ENCODE measurements around the gene SUMO4. TPM values are rescaled to one million over a fixed set of nuclear protein-coding genes. Genes with fewer than 3 reads are reported as not detected.

SUMO4 gene
- total and polyA plus RNA-seq, 2 donors (not counting 1 experiment from before 2014, with no cell fraction given): 2.1 TPM; not detected in 1

DNA sequence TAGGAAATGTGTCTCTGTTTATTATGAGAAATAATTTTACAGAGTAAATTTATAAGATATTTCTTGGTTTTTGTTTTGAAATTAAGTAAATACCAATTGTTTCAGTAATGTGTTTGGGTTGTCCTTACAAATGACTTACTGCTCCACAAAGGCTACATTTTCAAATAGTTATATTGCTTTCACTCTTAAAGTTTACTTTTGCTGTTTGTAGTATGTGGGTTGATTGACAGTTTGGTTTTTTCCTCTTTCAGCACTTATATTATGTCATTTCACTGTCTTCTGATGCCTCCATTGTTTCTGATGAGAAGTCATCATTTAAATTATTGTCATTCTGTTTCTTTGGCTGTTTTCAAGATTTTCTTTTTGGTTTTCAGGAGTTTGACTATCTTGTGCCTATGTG lies 34.9 kb upstream of the SUMO4 start:
- no peaks in the 10 kb centered on the region for H3K36me3 ChIP-seq (ENCODE audit: control insufficient read depth, insufficient read depth, low read length)
- H3K27ac ChIP-seq (ENCODE audit: insufficient read depth, low read length): no peak overlapping the region
- no peak overlapping the region for H3K4me3 ChIP-seq (replicated peaks in 1 of 4; ENCODE audit: control extremely low read depth in 1 of 4, insufficient read depth in 1 of 4, low read depth in 3 of 4, low read length in 4 of 4)
- H2AFZ ChIP-seq (ENCODE audit: low read length): no peak overlapping the region
- H3K9ac ChIP-seq (ENCODE audit: insufficient read depth, low read length): no peak overlapping the region
- no peaks in the 10 kb centered on the region for H3K4me1 ChIP-seq (ENCODE audit: control insufficient read depth, extremely low read depth, insufficient read depth, low read length)
- no peaks in the 10 kb centered on the region for H3K9me3 ChIP-seq (ENCODE audit: control insufficient read depth, insufficient read depth, low read depth, low read length)
- no peaks in the 10 kb centered on the region for H3K27me3 ChIP-seq (ENCODE audit: control insufficient read depth, insufficient read depth, low read length)
- no peak for TF ChIP-seq EZH2 (IDR thresholded peaks at IDR 0.05; ENCODE audit: low read length, missing control alignments)
- TF ChIP-seq, protein P1, sequence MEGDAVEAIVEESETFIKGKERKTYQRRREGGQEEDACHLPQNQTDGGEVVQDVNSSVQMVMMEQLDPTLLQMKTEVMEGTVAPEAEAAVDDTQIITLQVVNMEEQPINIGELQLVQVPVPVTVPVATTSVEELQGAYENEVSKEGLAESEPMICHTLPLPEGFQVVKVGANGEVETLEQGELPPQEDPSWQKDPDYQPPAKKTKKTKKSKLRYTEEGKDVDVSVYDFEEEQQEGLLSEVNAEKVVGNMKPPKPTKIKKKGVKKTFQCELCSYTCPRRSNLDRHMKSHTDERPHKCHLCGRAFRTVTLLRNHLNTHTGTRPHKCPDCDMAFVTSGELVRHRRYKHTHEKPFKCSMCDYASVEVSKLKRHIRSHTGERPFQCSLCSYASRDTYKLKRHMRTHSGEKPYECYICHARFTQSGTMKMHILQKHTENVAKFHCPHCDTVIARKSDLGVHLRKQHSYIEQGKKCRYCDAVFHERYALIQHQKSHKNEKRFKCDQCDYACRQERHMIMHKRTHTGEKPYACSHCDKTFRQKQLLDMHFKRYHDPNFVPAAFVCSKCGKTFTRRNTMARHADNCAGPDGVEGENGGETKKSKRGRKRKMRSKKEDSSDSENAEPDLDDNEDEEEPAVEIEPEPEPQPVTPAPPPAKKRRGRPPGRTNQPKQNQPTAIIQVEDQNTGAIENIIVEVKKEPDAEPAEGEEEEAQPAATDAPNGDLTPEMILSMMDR (conservative IDR thresholded peaks at IDR 0.05 in 1 of 2, IDR thresholded peaks at IDR 0.05 in 1 of 2; ENCODE audit: low read depth in 1 of 2, low read length in 2 of 2): no peak
- H4K20me1 ChIP-seq (ENCODE audit: control insufficient read depth, extremely low read depth, insufficient read depth, low read length): no peaks in the 10 kb centered on the region
- H3K4me2 ChIP-seq (ENCODE audit: extremely low read depth, insufficient read depth, low read length): no peak overlapping the region
- H3K79me2 ChIP-seq (ENCODE audit: control insufficient read depth, insufficient read depth, low read length): peaks cover 55% of the 10 kb centered on the region
- DNase-seq (ENCODE audit: low read depth in 2 of 2): no peak

DNA sequence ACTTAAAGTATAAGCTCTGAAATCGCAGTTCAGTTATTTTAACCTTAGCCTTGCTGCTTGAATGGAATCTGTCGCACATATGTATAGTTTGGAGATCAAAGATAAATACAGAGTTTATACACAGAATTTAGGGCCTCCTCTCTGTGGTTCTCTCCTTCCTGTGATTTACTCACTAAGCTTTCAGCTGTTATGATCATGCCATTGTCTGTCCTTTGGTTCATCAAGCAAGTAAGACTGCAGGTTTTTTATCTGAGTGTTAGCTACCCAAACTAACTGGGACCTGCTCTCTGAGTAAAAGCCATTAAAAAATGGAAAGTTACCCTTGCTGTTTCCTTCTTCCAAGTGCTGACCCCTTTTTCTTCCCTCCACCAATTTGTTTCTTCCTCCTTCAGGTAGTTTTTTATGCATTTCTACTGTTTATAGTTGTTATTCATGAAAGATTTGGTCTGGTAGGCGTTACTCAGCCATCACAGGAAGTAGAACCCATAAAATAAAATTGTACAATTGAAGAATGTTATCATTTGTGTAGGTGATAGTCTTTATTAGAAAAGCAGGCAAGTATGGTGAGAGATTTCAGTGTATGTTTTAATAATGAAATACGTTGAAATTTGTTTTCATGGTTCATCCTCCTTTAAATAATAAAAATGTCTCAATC lies 33.7 kb upstream of the SUMO4 start:
- no peaks in the 10 kb centered on the region for H3K36me3 ChIP-seq (ENCODE audit: control insufficient read depth, insufficient read depth, low read length)
- no peaks in the 10 kb centered on the region for H3K27me3 ChIP-seq (ENCODE audit: control insufficient read depth, insufficient read depth, low read length)
- H3K9ac ChIP-seq (ENCODE audit: insufficient read depth, low read length): no peak overlapping the region
- H3K9me3 ChIP-seq (ENCODE audit: control insufficient read depth, insufficient read depth, low read depth, low read length): no peaks in the 10 kb centered on the region
- no peak overlapping the region for H3K27ac ChIP-seq (ENCODE audit: insufficient read depth, low read length)
- H3K4me2 ChIP-seq (ENCODE audit: extremely low read depth, insufficient read depth, low read length): no peak overlapping the region
- no peak overlapping the region for H2AFZ ChIP-seq (ENCODE audit: low read length)
- no peaks in the 10 kb centered on the region for H3K4me1 ChIP-seq (ENCODE audit: control insufficient read depth, extremely low read depth, insufficient read depth, low read length)
- no peak overlapping the region for H3K4me3 ChIP-seq (replicated peaks in 1 of 4; ENCODE audit: control extremely low read depth in 1 of 4, insufficient read depth in 1 of 4, low read depth in 3 of 4, low read length in 4 of 4)
- no peaks in the 10 kb centered on the region for H4K20me1 ChIP-seq (ENCODE audit: control insufficient read depth, extremely low read depth, insufficient read depth, low read length)
- H3K79me2 ChIP-seq (ENCODE audit: control insufficient read depth, insufficient read depth, low read length): peaks cover 46% of the 10 kb centered on the region
- no peak for DNase-seq (ENCODE audit: low read depth in 2 of 2)
- TF ChIP-seq, protein P1 (conservative IDR thresholded peaks at IDR 0.05 in 1 of 2, IDR thresholded peaks at IDR 0.05 in 1 of 2; ENCODE audit: low read depth in 1 of 2, low read length in 2 of 2): no peak
- no peak for TF ChIP-seq EZH2 (IDR thresholded peaks at IDR 0.05; ENCODE audit: low read length, missing control alignments)

DNA sequence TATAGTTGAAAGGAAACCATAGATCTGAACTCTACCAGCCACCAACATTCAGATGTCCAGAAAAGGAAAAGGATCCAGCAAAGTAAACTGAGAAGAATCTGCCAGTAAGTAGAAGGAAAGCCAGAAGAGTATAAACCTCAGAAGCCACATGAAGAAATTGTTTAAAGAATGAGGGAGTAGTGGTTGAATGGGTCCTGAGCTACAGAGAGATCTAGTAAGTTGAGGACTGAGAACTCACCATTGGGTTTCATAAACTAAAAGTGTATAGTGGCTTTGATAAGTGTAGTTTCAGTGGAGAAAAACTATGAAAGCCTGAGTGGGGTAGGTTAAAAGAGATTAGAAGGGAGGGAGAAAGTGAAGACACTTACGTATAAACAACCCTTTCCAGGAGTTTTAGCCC lies 32.0 kb upstream of the SUMO4 start:
- Histone ChIP-seq H3K4me2 (ENCODE audit: extremely low read depth, insufficient read depth, low read length) (no peak overlapping the region), H3K4me1 (ENCODE audit: control insufficient read depth, extremely low read depth, insufficient read depth, low read length) (no peaks in the 10 kb centered on the region), H2AFZ (ENCODE audit: low read length) (no peak overlapping the region), H3K9ac (ENCODE audit: insufficient read depth, low read length) (no peak overlapping the region), H3K36me3 (ENCODE audit: control insufficient read depth, insufficient read depth, low read length) (no peaks in the 10 kb centered on the region), H4K20me1 (ENCODE audit: control insufficient read depth, extremely low read depth, insufficient read depth, low read length) (no peaks in the 10 kb centered on the region), H3K4me3 (replicated peaks in 1 of 4; ENCODE audit: control extremely low read depth in 1 of 4, insufficient read depth in 1 of 4, low read depth in 3 of 4, low read length in 4 of 4) (no peak overlapping the region), H3K9me3 (ENCODE audit: control insufficient read depth, insufficient read depth, low read depth, low read length) (no peaks in the 10 kb centered on the region), H3K27ac (ENCODE audit: insufficient read depth, low read length) (no peak overlapping the region), H3K27me3 (ENCODE audit: control insufficient read depth, insufficient read depth, low read length) (no peaks in the 10 kb centered on the region), H3K79me2 (ENCODE audit: control insufficient read depth, insufficient read depth, low read length) (peaks cover 37% of the 10 kb centered on the region)
- no peak for TF ChIP-seq EZH2 (IDR thresholded peaks at IDR 0.05; ENCODE audit: low read length, missing control alignments)
- TF ChIP-seq, protein P1 (conservative IDR thresholded peaks at IDR 0.05 in 1 of 2, IDR thresholded peaks at IDR 0.05 in 1 of 2; ENCODE audit: low read depth in 1 of 2, low read length in 2 of 2): no peak
- no peak for DNase-seq (ENCODE audit: low read depth in 2 of 2)
